Skeletal muscle satellite cell (primary cell): ENCODE results near the gene PITPNM3. TPM values are rescaled to one million over a fixed set of nuclear protein-coding genes. Genes with fewer than 3 reads are reported as not detected.

Experiments
- H3K27me3 ChIP-seq: 2 replicates; pipeline ENCODE4 v1.7.0; 2013; ENCODE audit warnings: low read length; ENCODE audit not compliant: control insufficient read depth, insufficient read depth
- H3K36me3 ChIP-seq: 2 replicates; pipeline ENCODE4 v1.7.0; 2013; ENCODE audit warnings: mild to moderate bottlenecking, control low read depth, low read length; ENCODE audit not compliant: insufficient read depth
- H3K4me1 ChIP-seq: 2 replicates; pipeline ENCODE4 v1.7.0; 2013; ENCODE audit warnings: low read length; ENCODE audit not compliant: control insufficient read depth, insufficient read depth
- H3K4me2 ChIP-seq: 2 replicates; pipeline ENCODE4 v1.7.0; 2013; ENCODE audit warnings: mild to moderate bottlenecking, low read length
- H3K4me3 ChIP-seq: 2 replicates; pipeline ENCODE4 v1.7.0; 2013; ENCODE audit warnings: low read length
- H3K9ac ChIP-seq: 2 replicates; pipeline ENCODE4 v1.7.0; 2013; ENCODE audit warnings: mild to moderate bottlenecking, low read depth, low read length, moderate library complexity
- H3K9me3 ChIP-seq: replicated peaks from 2 replicates; pipeline ENCODE4 v1.7.0; 2013; ENCODE audit warnings: mild to moderate bottlenecking, control low read depth, low read length
- small RNA-seq: library from RNA; depleted of rRNA; stranded (forward); fragments of <200 nt; gene quantifications from one replicate; pipeline ENCODE3, GENCODE V24; 2012

The PITPNM3 gene

DNA sequence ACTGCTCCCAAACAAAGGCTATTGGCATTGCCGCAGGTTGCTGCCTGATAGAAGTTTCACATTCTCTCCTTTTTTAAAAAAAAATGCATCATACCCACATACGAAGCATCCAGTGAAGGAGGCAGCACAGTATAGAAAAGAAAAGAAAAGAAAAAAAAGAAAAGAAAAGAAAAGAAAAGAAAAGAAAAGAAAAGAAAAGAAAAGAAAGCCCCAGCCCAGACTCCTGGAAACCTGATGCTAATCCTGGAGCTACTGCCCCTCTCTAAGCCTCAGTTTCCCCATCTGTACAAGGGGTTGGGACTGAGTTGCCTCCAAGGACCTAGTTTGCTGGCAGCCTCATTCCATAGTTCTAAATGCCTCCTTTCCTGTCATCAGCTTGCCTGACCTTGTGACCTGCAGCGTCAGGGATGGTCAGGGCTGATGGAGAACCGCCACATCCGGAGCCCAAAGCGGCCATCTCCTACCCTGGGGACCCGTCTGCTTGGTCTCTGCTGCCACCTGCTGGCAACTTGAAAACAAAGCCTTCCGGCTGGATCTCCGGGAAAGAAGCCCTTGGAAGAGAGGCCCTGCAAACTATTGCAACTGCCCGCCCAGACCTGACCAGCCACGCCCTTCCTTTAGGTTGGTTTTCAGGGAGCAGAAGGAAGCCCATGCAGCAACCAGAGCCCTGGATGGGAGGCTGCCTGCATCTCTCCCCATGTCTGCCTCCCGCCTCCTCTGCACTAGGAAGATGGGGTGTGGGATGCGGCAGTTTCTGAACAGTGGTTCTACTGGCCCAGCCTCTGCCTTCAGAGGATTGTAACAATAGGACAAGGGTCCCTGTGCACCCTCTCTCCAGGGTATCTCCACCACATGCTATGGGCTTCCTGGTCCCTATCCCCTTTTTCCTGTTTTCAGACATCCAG lies 134.4 kb downstream of the PITPNM3 start:
- no peaks in the 10 kb centered on the region for H3K36me3 ChIP-seq
- no peak overlapping the region for H3K4me3 ChIP-seq
- H3K9ac ChIP-seq: no peak overlapping the region
- peaks cover 20% of the 10 kb centered on the region for H3K27me3 ChIP-seq
- H3K9me3 ChIP-seq: no peaks in the 10 kb centered on the region
- H3K4me2 ChIP-seq: no peak overlapping the region
- no peaks in the 10 kb centered on the region for H3K4me1 ChIP-seq

DNA sequence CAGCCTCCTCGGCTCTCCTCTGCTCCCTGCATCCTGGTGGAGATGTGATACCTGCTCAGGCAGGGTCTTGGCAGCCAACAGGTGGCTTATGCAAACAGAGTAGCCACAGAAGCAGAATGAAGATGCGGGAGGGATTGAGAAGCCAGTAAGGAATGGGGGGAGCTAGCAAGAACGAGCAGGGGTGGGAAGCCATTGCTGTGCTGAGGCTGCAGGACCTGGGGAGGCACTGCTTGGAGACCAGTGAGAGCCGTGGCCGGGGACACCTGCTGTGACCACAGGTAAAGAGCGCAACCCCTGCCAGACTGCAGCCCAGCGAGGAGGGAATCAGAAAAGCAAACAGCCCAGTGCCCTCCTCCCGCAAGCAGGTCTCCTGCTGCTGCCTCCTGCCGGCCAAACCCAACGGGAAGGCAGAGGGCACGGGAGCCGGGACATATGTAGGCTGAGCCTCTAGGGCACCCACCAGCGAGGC lies 136.1 kb downstream of the PITPNM3 start:
- Histone ChIP-seq H3K9ac (no peak overlapping the region), H3K9me3 (no peaks in the 10 kb centered on the region), H3K4me1 (no peaks in the 10 kb centered on the region), H3K27me3 (peaks cover 24% of the 10 kb centered on the region), H3K4me3 (no peak overlapping the region), H3K36me3 (no peaks in the 10 kb centered on the region), H3K4me2 (no peak overlapping the region)

GRCh38 chr17:6415616-6416015 lies 140.7 kb downstream of the PITPNM3 start:
- Histone ChIP-seq H3K4me2 (no peak overlapping the region), H3K9ac (no peak overlapping the region), H3K27me3 (peaks cover 44% of the 10 kb centered on the region), H3K9me3 (no peaks in the 10 kb centered on the region), H3K36me3 (no peaks in the 10 kb centered on the region), H3K4me1 (no peaks in the 10 kb centered on the region), H3K4me3 (no peak overlapping the region)

DNA sequence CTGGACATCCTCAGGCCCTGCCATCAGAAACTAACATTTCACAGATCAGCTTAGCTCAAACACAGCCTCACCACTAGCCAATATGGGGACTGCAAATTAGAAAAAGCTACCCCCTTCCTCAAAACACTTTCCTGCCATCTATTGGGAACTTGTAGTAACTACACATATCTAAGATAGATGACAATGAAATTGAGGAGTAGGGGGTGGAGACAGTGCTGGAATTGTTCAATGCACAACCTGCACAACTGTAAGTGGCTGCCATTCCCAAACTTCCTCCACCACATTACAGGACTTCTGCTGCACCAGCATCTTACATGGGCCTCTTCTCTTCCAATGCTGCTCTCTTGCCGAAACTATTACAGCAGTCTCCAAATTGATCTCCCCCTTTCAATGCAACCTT lies 143.3 kb downstream of the PITPNM3 start:
- H3K36me3 ChIP-seq: no peaks in the 10 kb centered on the region
- no peak overlapping the region for H3K4me2 ChIP-seq
- no peak overlapping the region for H3K9ac ChIP-seq
- no peak overlapping the region for H3K4me3 ChIP-seq
- H3K4me1 ChIP-seq: no peaks in the 10 kb centered on the region
- peaks cover 42% of the 10 kb centered on the region for H3K27me3 ChIP-seq
- no peaks in the 10 kb centered on the region for H3K9me3 ChIP-seq

DNA sequence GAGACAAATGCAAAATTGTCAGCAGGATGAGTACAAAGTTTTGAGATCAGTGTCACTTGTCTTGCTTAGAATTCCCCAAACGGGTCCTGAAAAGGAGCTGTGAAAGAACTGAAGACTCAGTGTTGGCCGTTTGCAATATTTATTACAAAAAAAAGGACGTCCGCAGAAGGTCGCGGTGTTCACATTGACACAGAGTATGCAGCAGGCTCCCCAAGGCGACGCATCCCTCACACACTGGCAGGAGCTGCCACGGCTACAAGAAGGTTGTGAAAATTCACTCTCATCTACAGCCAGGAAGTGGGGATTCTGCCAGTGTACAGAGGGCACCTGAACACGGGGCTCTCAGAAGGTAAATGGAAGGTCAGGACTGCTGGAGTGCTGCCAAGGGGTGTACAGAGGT lies 147.6 kb downstream of the PITPNM3 start:
- Histone ChIP-seq H3K4me2 (no peak overlapping the region), H3K27me3 (peaks cover 40% of the 10 kb centered on the region), H3K4me1 (no peaks in the 10 kb centered on the region), H3K9ac (no peak overlapping the region), H3K36me3 (no peaks in the 10 kb centered on the region), H3K4me3 (no peak overlapping the region), H3K9me3 (no peaks in the 10 kb centered on the region)

GRCh38 chr17:6408276-6408675 lies 148.1 kb downstream of the PITPNM3 start:
- Histone ChIP-seq H3K4me1 (no peaks in the 10 kb centered on the region), H3K4me3 (no peak overlapping the region), H3K9ac (no peak overlapping the region), H3K4me2 (no peak overlapping the region), H3K9me3 (no peaks in the 10 kb centered on the region), H3K36me3 (no peaks in the 10 kb centered on the region), H3K27me3 (peaks cover 41% of the 10 kb centered on the region)

DNA sequence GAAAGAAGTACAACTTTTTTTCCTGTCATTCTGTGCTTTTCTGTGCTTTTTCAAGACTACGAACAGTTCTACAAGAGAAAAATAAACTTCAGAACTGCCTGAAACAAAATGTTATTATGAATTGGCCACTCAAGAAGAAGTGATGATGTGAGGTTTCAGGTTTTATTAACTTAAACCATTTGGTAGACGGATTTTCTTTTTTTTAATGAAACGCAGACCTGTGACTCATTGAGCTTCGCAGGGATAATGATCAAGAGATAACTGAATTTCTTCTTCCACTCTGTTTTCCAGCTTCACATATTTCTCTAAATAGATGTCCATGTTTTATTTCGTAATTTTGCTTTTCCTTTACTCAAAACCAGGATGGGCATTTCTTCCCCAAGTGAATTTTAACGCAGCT lies 154.1 kb downstream of the PITPNM3 start:
- no peaks in the 10 kb centered on the region for H3K9me3 ChIP-seq
- no peaks in the 10 kb centered on the region for H3K36me3 ChIP-seq
- no peak overlapping the region for H3K4me3 ChIP-seq
- H3K4me1 ChIP-seq: no peaks in the 10 kb centered on the region
- no peak overlapping the region for H3K9ac ChIP-seq
- peaks cover 36% of the 10 kb centered on the region for H3K27me3 ChIP-seq
- H3K4me2 ChIP-seq: no peak overlapping the region

Small RNAs within 50 kb of the gene (small RNA-seq; reads per million reads assigned to genes)
- not detected for gene RF00017
- gene RNA5SP435: not detected
